GM21390 (cell line): ENCODE data around the gene ISL1.

Experiments
- ATAC-seq: cut with Tn5 transposase; IDR thresholded peaks from one replicate; pipeline ENCODE4 v1.9.1; 2021; ENCODE audit not compliant: unreplicated experiment

ISL1 gene

GRCh38 chr5:51386916-51387883 lies 4.0 kb downstream of the ISL1 start:
- no peak for ATAC-seq

GRCh38 chr5:51387884-51388275 lies 4.6 kb downstream of the ISL1 start:
- ATAC-seq = no peak

- no peak for ATAC-seq
These were observed 5.4 kb downstream of the ISL1 start for GRCh38 chr5:51388488-51389287.

GRCh38 chr5:51389288-51389576 lies 6.0 kb downstream of the ISL1 start:
- no peak for ATAC-seq

GRCh38 chr5:51389577-51390463 lies 6.6 kb downstream of the ISL1 start:
- no peak for ATAC-seq

- no peak for ATAC-seq
These were observed 7.9 kb downstream of the ISL1 start for GRCh38 chr5:51391175-51391574.

- no peak for ATAC-seq
These were observed 9.5 kb downstream of the ISL1 start for GRCh38 chr5:51392689-51393199.

GRCh38 chr5:51394609-51395008 lies 11.4 kb downstream of the ISL1 start:
- ATAC-seq = no peak

GRCh38 chr5:51395245-51395644 lies 12.0 kb downstream of the ISL1 start:
- no peak for ATAC-seq

GRCh38 chr5:51395666-51396356 lies 12.6 kb downstream of the ISL1 start:
- no peak for ATAC-seq

GRCh38 chr5:51396797-51397196 lies 13.5 kb downstream of the ISL1 start:
- ATAC-seq = no peak

- no peak for ATAC-seq
These were observed 14.7 kb downstream of the ISL1 start for GRCh38 chr5:51397996-51398395.

- no peak for ATAC-seq
These were observed 15.8 kb downstream of the ISL1 start for GRCh38 chr5:51398875-51399642.

- no peak for ATAC-seq
These were observed 16.4 kb downstream of the ISL1 start for GRCh38 chr5:51399643-51400006.

- ATAC-seq = no peak
These were observed 21.0 kb downstream of the ISL1 start for GRCh38 chr5:51404255-51404654.

GRCh38 chr5:51411921-51412325 lies 28.7 kb downstream of the ISL1 start:
- ATAC-seq = no peak

- ATAC-seq = no peak
These were observed 31.3 kb downstream of the ISL1 start for GRCh38 chr5:51414516-51414915.

- ATAC-seq = no peak
These were observed 32.9 kb downstream of the ISL1 start for GRCh38 chr5:51416149-51416548.

GRCh38 chr5:51433052-51433710 lies 49.9 kb downstream of the ISL1 start:
- ATAC-seq = no peak
